Posterior vena cava (tissue), 2 donors: ENCODE measurements around the gene IFT43. TPM values are rescaled to one million over a fixed set of nuclear protein-coding genes. Genes with fewer than 3 reads are reported as not detected.
"Not testable (repeated sequence)": the region's sequence is repeated elsewhere in the genome, so short reads cannot be mapped to it uniquely, and the experiment has no call there.

ENCODE experiments used
- DNase-seq: peaks from one replicate; pipeline ENCODE4 v3.0.0-alpha.2; 2020; ENCODE audit warnings: low spot score
- intact Hi-C, 2 donors: fragments of 100-400 bp; cut with DNase I; formaldehyde crosslinking; loops; one replicate each; pipeline versions ENCODE4 v1.14.1 to v1.14.2; 2022 to 2023
- total RNA-seq, 2 donors: library from RNA; stranded (reverse); fragmentation: NEBNext Ultra II Directional; extraction: Animal tissue kit (Norgen Biotek cat#: 25700); gene quantifications; one replicate each; pipeline ENCODE4 v1.2.1, GENCODE V29; 2021
- donor health status: DM: yes; HTN: yes; CAD: no.
- donor health status: DM: yes; HTN: yes; CAD: no.

IFT43 gene
- total RNA-seq, 2 donors from 2014 or later = 44.9 to 79.6 TPM

DNA sequence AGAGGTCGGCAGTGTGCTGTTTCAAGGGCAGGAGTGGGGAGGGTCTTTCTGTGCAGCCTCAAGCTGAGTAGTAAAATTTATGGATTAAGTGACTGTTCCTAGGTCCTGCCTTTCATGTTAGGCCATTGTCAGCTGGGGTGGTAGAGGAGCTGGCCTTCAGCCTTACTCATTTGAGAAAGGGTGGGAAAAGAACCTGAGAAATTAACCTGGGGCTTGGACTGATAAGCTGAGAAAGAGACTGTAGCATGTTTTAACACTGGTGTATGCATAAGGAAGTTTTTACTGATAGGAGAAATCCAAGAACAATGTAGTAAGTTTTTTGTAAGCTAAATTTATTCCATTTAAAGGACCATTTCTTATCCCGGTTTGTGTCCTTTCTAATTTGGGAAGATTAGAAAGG lies 20.7 kb downstream of the IFT43 start:
- no peak for DNase-seq
- intact Hi-C loops = no loop called here

DNA sequence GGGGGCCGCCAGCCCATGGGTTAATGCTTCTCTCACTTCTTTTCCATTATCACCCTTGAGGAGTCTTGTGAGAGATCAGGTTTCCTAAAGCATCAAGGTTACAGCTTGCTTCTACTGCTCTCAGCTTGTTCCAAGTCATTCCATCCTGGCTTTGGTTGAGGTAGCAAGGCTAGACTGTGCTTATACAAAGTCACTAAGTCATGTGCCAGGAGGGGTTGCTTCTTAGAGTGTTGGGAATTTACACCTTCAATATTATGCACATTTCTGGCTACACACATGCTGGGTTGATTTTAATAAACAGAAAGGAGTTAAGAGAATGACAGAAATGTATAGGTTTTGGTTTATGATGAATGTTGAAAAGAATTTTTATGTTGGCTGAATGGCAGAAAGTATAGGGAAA lies 21.8 kb downstream of the IFT43 start:
- no peak for DNase-seq
- intact Hi-C loops = no loop called here

DNA sequence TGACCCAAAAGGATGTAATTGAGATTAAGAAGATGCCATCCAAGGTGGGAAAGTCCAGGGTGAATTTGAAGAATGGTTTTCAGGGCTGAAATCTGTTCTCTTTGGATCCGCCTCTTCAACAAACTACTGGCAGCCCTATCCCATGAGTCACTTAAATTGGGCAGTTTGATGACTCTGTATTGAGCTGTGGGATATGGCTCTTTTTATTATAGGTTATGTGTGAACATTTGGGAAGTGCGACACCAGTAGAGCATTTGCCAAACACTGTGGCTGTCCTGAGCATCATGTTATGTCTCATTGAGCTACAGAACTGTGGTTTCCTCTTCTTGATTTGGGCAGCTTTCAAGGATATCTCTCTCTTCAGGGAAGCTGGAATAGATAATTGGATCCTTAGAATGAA lies 22.3 kb downstream of the IFT43 start:
- intact Hi-C loops = no loop called here

DNA sequence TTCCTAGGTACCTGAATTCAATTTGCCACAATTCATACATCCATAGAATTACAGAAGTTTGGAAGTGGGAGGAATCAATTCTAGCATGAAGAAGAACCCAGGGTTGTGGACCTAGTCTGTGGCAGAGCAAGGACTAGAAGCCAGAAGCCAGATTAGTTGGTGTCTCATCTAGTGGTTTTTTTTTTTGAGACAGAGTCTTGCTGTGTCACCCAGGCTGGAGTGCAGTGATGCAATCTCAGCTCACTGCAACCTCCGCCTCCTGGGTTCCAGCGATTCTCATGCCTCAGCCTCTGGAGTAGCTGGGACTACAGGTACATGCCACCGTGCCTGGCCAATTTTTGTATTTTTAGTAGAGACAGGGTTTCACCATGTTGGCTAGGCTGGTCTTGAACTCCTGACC lies 24.1 kb downstream of the IFT43 start:
- intact Hi-C loops, DNase-seq: not testable (repeated sequence)

More for the DNA sequence above, 22.3 kb downstream of the IFT43 start:
- DNase-seq = no peak

DNA sequence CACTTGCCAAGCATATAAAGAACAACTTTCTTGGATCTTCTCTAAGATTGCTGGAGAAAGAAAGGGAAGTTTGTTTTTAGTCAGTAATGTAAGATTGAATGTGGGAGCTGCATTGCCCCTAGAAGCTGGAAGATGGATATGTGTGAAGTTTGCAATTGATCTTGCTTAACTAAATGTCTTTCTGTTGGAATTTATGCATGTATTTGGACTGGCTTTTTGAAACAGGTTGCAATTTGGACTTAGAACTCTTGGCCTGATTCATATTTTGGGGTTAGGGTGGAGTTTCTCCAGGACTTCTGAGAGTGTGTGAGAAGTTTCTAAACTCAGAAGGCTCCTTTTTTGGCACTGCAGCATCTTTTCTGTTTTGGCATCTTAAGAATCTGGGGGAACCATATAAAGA lies 26.4 kb downstream of the IFT43 start:
- DNase-seq = no peak
- intact Hi-C loops = no loop called here

DNA sequence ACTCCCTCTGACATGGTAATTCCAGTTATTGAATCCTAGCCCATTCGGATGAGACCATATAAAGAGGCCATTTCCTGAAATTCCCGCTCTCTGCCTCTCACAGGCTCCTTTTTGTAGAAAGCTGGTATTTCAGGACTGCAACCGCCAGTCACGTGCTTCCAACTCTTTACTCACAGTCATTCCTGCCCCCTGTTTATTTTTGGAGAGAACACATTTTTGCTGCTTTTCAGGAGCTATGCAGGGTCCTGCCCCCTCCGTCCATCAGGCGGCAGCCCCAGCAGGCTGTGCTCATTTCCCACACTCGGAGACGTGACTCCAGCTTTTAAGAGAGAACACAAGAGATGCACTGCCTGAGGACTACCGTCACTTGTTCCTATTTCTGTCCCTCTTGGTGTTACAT lies 26.8 kb downstream of the IFT43 start:
- DNase-seq = peak; percentile 82
- intact Hi-C loops = no loop called here

DNA sequence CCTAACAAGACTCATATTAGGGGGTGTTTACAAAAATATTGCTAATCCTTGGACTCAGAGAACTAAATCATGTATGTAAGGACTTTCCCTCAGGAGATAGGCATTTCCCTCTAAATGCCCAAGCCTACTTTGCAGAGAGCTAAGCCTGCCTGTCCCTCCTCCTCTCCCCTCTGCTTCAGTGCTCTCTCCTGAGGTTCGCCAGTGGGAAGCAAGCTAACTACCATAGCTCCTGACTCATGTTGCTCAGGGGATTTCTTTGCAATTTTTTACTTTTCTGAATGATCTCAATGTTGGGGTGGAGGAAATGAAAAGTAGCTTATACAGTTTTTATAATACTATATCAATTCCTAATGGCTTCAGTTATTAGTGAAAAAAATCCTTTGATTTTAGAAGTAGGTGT lies 29.6 kb downstream of the IFT43 start:
- no peak for DNase-seq
- intact Hi-C loops = no loop called here

DNA sequence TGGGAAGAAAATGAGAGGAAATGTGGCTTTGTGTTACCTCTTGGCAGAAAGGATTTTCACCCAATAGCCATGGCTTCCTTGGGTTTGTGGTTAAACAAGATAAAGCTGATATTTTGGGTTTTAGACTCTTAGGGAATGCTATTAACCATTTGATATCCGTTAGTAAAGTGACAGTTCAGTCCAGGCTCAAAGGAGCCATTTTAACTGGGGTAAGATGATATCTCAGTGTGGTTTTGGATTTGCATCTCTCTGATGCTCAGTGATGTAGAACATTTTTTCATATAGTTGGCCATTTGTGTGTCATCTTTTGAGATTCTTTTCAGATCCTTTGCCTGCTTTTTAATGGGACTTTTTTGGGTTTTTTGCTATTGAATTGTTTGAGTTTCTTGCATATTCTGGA lies 30.1 kb downstream of the IFT43 start:
- intact Hi-C loops = no loop called here
- DNase-seq = no peak

DNA sequence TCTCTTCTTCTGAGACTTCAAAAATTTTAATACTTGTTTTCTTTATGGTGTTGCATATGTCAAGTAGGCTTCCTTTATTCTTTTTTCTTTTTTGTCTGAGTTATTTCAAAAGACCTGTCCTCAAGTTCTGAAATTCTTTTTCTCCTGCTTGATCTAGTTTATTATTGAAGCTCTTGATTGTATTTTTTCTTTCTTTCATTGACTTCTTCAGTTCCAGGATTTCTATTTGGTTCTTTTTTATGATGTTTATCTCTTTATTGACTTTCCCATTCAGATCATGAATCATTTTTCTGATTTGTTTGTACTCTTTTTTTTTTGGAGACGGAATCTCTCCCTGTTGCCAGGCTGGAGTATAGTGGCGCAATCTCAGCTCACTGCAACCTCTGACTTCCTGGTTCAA lies 34.1 kb downstream of the IFT43 start:
- no peak for DNase-seq
- intact Hi-C loops = no loop called here

DNA sequence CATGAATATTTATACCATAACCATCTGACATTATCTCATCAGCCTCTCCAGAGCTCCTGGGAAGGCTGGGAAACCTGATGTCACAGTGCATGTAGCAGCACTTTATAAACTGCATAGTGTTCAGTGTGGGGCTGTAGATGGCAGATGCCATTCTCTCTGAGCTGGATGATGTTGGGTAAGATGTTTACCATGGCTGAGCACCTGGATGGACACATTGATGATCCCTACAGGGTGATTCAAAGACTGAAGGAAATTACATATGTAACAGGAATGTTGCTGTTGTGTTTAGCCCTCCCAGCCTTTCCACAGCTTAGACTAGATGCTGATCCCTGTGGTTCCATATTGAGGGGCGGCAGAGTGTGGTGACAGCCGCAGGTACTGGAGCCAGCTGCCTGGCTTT lies 37.4 kb downstream of the IFT43 start:
- DNase-seq = no peak
- intact Hi-C loops = no loop called here

DNA sequence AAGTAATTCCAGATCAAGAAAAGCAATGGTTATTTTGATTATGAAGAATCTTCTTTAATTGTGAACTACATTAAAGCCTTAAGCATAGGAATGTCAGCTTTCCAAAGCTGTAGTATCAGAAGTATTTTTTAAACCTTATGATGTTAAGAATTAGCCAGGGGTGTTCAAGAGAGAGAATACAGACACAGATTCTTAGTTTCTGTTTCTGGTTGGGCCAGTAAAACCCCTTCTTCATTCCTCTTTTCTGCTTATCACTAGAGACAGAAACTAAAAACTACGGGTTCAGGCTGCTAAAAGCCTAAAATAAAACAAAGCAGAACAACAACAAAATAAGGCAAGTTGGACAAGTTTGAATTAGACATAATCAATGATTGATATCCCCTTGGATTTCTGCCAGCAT lies 38.2 kb downstream of the IFT43 start:
- no peak for DNase-seq

DNA sequence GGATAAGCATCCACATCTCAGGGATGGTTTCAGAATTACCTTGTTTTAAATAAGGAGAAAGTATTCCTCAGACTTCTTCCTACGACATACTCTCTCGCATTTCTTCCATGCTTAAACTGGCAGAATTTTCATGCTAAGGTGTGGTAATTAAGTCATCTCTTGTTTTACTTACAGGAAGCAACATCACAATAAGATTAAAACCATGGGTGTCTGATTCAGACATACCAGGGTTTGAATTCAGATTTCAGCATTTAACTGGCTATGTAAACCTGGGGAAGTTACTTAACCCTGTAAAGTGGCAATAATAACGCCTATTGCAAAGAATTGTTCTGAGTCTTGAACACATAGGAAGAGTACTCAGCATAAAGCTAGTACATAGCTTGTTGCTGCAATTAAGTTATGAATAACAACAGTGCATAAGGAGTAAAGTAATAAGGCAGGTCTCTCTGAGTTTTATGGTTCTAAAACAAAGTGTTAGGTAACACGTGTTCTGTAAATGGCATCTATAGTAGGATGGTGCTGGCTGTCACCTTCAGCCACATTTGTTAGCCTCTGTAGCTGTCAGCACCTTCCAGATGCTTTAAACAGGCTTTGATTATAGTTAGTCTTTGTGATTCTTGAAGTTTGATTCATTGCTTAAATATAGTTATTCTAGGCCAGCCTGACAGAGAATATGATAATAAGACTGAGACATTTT lies 38.8 kb downstream of the IFT43 start:
- intact Hi-C loops = no loop called here

More for the DNA sequence above, 38.2 kb downstream of the IFT43 start:
- intact Hi-C loops = no loop called here

DNA sequence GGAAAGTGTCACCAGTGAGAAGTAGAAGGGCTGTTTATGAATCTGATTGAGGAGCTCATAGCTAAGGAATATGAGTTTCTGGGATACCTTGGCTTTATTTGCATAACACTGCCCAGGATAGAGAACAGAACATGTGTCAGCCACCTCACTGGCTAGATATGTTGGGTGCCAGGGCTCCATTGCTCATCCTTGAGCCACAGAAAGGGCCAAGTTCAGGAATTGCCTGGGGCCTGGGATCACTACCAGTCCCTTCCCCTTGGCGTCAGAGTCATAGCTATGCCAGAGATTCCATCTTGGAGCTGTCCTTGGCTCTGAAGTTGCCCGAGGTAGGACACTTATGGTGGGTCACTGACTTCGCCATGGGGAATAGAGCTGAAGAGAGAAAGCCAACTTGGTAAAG lies 49.0 kb downstream of the IFT43 start:
- no peak for DNase-seq
- intact Hi-C loops = no loop called here

More for the DNA sequence above, 38.8 kb downstream of the IFT43 start:
- no peak for DNase-seq

DNA sequence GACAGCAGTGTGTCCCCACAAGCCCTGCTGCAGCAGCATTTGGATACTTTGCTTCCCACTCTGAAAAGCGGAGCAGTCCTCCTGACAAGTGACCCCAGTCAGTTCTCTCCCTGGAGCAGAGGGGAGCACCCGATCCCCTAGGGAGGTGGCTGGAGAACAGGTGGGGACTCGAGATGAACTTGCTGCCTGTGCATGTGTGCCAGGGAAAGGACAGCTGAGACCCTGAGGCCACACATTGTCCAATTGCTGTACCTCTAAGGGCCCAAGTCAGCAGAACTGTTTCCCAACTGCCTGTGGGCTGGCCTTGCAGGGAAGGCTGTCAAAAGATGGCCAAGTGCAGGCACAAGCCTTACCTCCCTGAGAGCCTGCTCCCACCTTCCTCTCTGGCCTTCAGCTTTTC lies 55.1 kb downstream of the IFT43 start:
- DNase-seq = no peak

DNA sequence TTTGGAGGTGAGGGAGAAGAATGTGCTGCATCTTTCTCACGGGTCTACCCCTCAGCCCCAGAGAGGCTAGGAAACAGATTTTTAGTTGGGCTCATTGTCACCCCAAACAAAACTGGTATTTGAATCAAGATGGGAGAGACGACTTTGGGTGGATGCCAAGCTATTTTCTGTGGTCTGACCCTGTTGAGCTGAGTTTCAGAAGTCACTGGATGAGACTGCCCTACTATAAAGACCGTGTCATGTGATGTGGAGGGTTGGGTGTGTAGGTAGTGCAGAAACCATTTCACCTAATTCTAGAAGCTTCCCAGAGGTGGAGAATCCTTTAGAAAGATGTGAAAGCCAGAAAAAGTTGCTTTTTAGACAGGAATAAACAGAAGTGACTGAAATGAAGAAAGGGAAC lies 60.2 kb downstream of the IFT43 start:
- intact Hi-C loops = no loop called here
- no peak for DNase-seq

More for the DNA sequence above, 55.1 kb downstream of the IFT43 start:
- intact Hi-C loops = no loop called here

DNA sequence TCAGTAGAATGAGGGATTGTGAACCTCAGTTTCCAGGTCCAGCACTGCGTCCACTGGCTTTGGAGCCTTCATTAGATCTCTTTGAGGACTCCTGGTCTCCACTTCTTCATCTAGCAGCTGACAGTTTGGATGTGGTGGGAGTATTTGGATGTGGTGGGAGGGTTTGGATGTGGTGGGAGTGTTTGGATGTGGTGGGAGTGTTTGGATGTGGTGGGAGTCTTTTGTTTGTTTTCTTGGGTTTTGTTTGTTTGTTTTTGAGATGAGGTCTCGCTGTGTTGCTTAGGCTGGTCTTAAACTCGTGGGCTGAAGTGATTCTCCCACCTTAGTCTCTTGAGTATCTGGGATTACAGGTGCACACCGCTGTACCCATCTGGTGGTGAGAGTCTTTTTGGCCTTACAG lies 64.7 kb downstream of the IFT43 start:
- DNase-seq = no peak
- intact Hi-C loops = loop anchor here in 1 of 2 donors (5.0 to 10.0 kb wide), 2 partner anchors 302 to 335 kb away; no protein-coding TSS in a partner anchor

DNA sequence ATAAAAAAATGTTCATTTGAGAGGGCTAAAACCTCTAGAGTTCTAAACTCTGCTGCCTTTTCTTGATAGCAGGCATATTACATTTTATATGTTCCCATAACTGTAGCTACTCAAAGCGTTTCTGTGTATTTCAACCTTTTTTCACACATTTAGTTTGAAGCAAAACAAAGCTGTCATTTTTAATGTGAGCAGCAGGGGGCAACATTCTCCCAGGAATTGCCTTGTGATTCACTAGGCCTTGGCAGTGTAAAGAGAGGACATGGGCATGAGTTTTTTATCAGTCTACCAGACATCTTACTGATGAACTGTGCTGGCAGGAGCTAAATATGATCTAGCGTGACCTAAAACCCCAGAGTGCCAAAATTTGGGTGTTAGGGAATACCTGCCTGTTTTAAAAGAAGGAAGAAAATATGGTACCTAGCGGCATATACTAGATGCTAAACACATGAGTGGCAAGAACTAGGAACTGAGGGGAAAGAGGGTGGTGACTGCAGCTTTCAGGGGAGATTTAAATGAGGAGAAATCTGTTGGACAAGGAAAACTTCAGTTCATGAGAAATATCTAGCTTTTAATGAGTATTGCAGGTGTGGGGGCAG lies 65.3 kb downstream of the IFT43 start:
- no peak for DNase-seq

DNA sequence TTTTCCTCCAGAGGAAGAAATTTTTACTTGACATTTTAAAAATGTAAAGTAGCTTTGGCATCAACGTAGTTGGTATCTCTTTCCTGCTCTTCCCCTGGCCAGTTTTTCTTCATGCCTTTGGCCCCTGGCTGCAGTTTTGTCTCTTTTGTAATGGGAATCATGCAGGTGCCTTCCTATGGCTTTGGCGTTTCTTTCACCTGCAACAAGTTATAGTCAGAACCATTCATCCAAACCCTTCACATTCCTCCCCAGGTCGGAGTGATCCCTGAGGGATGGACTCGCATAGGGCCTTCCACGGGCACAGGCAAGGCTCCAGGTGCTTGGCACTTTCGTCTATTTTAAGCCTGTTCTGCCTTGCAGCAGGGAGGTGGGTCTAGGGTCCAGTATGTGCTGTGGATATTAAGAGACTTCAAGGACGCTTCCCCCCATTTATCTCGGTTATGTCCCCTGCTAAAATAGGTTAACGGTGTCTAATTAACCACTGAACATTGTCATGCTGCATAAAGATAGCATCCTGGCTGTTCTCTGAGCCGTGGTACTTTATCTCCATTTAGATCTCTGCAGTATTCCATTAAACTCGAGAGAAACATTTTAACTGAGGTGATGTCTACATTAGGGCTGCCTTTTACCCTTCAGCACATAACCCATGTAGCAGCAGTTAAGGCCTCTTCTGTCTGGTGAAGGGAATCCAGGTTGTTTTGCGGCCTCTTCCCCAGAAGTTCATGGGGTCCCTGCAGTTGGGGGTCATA lies 66.3 kb downstream of the IFT43 start:
- intact Hi-C loops = loop anchor here in 1 of 2 donors (5.0 to 10.0 kb wide), 2 partner anchors 300 to 333 kb away; no protein-coding TSS in a partner anchor
- DNase-seq = no peak

More for the DNA sequence above, 65.3 kb downstream of the IFT43 start:
- intact Hi-C loops = loop anchor here in 1 of 2 donors (5.0 to 10.0 kb wide), 2 partner anchors 301 to 334 kb away; no protein-coding TSS in a partner anchor

DNA sequence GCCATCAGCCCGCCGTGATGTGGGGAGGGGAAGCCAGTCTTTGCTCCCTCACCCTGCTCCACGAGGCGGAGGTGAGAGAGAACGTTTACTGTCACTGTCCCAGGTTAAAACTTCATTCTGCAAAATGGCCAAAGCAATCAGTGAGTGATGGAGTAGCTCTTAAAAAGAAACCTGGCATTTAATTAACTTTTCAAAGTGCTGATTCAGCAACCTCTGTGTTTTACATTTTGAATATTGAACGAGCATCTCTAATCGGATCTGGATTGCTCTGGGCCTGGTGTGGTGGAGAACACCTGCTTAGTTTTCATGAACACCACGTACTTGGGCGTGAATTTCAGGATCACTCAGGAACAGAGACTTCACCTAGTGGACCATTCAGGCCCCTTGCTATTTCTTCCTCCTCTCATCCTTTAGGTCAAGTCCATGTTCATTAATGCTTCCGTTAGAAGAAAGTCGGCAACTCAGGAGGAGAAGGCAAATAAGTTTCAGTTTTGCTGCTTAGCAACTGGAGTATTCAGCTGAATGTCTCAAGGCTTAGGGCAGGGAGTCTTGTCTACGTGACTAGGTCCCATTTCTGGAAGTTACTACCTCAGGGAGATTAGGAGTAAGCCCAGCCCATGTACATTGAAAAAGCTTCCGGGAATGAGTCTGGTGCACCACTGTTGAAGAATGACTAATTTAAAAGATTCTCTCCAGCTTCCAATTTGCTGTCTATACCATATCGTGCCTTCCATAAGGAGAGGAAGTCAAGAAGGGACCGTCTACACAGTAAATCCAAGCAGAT lies 68.2 kb downstream of the IFT43 start:
- intact Hi-C loops = loop anchor here in 1 of 2 donors (5.0 to 10.0 kb wide), 2 partner anchors 299 to 331 kb away; no protein-coding TSS in a partner anchor
- no peak for DNase-seq
